Measurements from ENCODE around the gene SEZ6L. TPM values are rescaled to one million over a fixed set of nuclear protein-coding genes. Genes with fewer than 3 reads are reported as not detected.

SEZ6L gene
- polyA plus RNA-seq, 1 donor (not counting 4 experiments of a cell fraction or from before 2014, with no cell fraction given), result not detected

DNA sequence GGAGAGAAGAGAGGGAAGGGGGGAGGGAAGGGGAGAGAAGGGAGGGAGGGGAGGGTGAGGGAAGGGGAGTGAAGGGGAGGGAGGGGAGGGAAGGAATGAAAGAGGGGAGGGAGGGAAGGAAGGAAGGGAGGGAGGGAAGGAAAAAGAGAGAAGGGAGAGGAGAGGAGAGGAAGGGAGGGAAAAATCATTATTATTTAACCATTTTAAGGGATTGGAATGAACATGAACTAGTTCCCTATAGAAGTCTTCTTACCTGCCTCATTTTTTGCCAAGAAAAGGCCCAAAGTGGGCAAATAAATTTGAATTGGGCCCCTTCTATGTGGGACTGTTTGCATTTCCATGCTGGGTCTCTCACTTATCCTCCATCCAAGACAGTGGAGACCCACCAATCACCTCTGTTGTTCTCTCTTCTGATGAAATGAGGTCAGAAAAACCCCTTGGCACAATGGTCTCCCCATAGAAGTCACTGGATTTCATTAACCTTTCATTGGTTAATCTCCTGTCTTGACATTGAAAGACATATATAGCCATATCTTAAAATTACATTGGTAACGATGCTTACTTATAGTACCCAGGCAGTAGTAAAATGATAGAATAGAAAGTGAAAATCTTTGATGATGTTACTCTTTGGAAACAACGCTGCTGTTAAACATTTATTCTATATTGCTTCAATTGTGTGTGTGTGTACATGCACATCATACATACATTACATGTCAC is 179.7 kb downstream of the SEZ6L start:
- Histone ChIP-seq H3K4me2 (ENCODE audit: control insufficient read depth, extremely low read depth, insufficient read depth, low read depth, low read length) (no peak overlapping the region), H3K9ac (ENCODE audit: control insufficient read depth, extremely low read depth, insufficient read depth, low read length) (no peak overlapping the region), H3K9me3 (ENCODE audit: control insufficient read depth, low read depth, low read length) (no peaks in the 10 kb centered on the region), H4K20me1 (ENCODE audit: control insufficient read depth, extremely low read depth, insufficient read depth, low read length) (no peaks in the 10 kb centered on the region), H3K79me2 (ENCODE audit: control insufficient read depth, insufficient read depth, low read length) (no peaks in the 10 kb centered on the region), H3K9me1 (ENCODE audit: control insufficient read depth, extremely low read depth, insufficient read depth, low read length) (no peaks in the 10 kb centered on the region), H3K4me1 (ENCODE audit: control insufficient read depth, extremely low read depth, insufficient read depth, low read length) (no peaks in the 10 kb centered on the region), H3K27me3 (ENCODE audit: control insufficient read depth, extremely low read depth, insufficient read depth, low read length) (no peaks in the 10 kb centered on the region), H3K27ac (ENCODE audit: control insufficient read depth, insufficient read depth, low read length) (no peak overlapping the region), H2AFZ (ENCODE audit: control insufficient read depth, low read length) (no peak overlapping the region), H3K36me3 (ENCODE audit: control insufficient read depth in 2 of 2, extremely low read depth in 1 of 2, insufficient read depth in 2 of 2, low read length in 2 of 2) (no peaks in the 10 kb centered on the region), H3K4me3 (ENCODE audit: control insufficient read depth in 2 of 3, extremely low read depth in 1 of 3, insufficient read depth in 2 of 3, low read depth in 1 of 3, low read length in 3 of 3) (no peak overlapping the region)
- FAIRE-seq, result no peak
- TF ChIP-seq, protein P1, sequence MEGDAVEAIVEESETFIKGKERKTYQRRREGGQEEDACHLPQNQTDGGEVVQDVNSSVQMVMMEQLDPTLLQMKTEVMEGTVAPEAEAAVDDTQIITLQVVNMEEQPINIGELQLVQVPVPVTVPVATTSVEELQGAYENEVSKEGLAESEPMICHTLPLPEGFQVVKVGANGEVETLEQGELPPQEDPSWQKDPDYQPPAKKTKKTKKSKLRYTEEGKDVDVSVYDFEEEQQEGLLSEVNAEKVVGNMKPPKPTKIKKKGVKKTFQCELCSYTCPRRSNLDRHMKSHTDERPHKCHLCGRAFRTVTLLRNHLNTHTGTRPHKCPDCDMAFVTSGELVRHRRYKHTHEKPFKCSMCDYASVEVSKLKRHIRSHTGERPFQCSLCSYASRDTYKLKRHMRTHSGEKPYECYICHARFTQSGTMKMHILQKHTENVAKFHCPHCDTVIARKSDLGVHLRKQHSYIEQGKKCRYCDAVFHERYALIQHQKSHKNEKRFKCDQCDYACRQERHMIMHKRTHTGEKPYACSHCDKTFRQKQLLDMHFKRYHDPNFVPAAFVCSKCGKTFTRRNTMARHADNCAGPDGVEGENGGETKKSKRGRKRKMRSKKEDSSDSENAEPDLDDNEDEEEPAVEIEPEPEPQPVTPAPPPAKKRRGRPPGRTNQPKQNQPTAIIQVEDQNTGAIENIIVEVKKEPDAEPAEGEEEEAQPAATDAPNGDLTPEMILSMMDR (optimal IDR thresholded peaks at IDR 0.05 in 1 of 3, IDR thresholded peaks at IDR 0.05 in 1 of 3, conservative IDR thresholded peaks at IDR 0.05 in 1 of 3; ENCODE audit: extremely low read depth in 1 of 3, insufficient read depth in 2 of 3, low read length in 3 of 3), result no peak
- TF ChIP-seq EZH2 (IDR thresholded peaks at IDR 0.05; ENCODE audit: low read length), result no peak
- dilution Hi-C loops (cut with MboI; ENCODE audit: extremely low pct_ligation_motif_present, low sequenced_read_pairs), result no loop called here
- no peak for DNase-seq (ENCODE audit: low read depth, low spot score)

DNA sequence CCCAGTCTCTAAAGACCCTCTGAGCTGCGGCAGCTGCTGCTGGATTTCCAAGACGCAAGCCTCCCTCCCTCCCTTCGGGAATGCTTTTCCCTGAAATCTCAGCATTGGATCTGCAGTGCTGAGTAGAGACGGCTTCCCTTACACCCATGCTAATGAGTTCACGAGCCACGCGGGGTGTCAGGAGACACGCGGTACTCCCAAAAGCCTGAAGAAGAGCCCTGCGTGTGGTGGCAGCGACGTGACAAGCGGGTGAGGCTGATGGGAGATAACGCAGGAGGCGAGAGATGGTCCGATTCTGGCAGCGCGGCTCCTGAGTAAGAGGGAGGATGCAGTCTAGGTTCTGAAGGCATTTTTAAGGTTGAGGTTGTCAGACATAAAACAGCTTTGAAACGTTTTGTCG is 185.4 kb downstream of the SEZ6L start:
- Histone ChIP-seq H3K27me3 (ENCODE audit: control insufficient read depth, extremely low read depth, insufficient read depth, low read length) (peaks cover 9% of the 10 kb centered on the region), H2AFZ (ENCODE audit: control insufficient read depth, low read length) (no peak overlapping the region), H4K20me1 (ENCODE audit: control insufficient read depth, extremely low read depth, insufficient read depth, low read length) (no peaks in the 10 kb centered on the region), H3K9me1 (ENCODE audit: control insufficient read depth, extremely low read depth, insufficient read depth, low read length) (no peaks in the 10 kb centered on the region), H3K4me2 (ENCODE audit: control insufficient read depth, extremely low read depth, insufficient read depth, low read depth, low read length) (no peak overlapping the region), H3K9me3 (ENCODE audit: control insufficient read depth, low read depth, low read length) (no peaks in the 10 kb centered on the region), H3K27ac (ENCODE audit: control insufficient read depth, insufficient read depth, low read length) (no peak overlapping the region), H3K79me2 (ENCODE audit: control insufficient read depth, insufficient read depth, low read length) (no peaks in the 10 kb centered on the region), H3K9ac (ENCODE audit: control insufficient read depth, extremely low read depth, insufficient read depth, low read length) (no peak overlapping the region), H3K4me1 (ENCODE audit: control insufficient read depth, extremely low read depth, insufficient read depth, low read length) (no peaks in the 10 kb centered on the region), H3K4me3 (ENCODE audit: control insufficient read depth in 2 of 3, extremely low read depth in 1 of 3, insufficient read depth in 2 of 3, low read depth in 1 of 3, low read length in 3 of 3) (no peak overlapping the region), H3K36me3 (ENCODE audit: control insufficient read depth in 2 of 2, extremely low read depth in 1 of 2, insufficient read depth in 2 of 2, low read length in 2 of 2) (no peaks in the 10 kb centered on the region)
- FAIRE-seq, result no peak
- dilution Hi-C loops (cut with MboI; ENCODE audit: extremely low pct_ligation_motif_present, low sequenced_read_pairs), result no loop called here
- DNase-seq (ENCODE audit: low read depth, low spot score), result no peak
- no peak for TF ChIP-seq EZH2 (IDR thresholded peaks at IDR 0.05; ENCODE audit: low read length)
- TF ChIP-seq, protein P1 (optimal IDR thresholded peaks at IDR 0.05 in 1 of 3, IDR thresholded peaks at IDR 0.05 in 1 of 3, conservative IDR thresholded peaks at IDR 0.05 in 1 of 3; ENCODE audit: extremely low read depth in 1 of 3, insufficient read depth in 2 of 3, low read length in 3 of 3), result no peak
